22Rv1 (cell line): ENCODE data around the gene CFAP206.

Source experiments
- H3K27ac ChIP-seq: fragments of 450-650 bp; 2 replicates; pipeline ENCODE4 v1.5.1; 2017
- ZFX ChIP-seq: fragments of 450-650 bp; IDR thresholded peaks from 2 replicates; pipeline ENCODE4 v1.6.1; 2017; ENCODE audit warnings: antibody characterized with exemption, borderline replicate concordance
- TF ChIP-seq, protein P1 (sequence below): fragments of 450-650 bp; IDR thresholded peaks from 2 replicates; pipeline ENCODE4 v1.5.1; 2017; ENCODE audit warnings: mild to moderate bottlenecking

CFAP206 gene, protein sequence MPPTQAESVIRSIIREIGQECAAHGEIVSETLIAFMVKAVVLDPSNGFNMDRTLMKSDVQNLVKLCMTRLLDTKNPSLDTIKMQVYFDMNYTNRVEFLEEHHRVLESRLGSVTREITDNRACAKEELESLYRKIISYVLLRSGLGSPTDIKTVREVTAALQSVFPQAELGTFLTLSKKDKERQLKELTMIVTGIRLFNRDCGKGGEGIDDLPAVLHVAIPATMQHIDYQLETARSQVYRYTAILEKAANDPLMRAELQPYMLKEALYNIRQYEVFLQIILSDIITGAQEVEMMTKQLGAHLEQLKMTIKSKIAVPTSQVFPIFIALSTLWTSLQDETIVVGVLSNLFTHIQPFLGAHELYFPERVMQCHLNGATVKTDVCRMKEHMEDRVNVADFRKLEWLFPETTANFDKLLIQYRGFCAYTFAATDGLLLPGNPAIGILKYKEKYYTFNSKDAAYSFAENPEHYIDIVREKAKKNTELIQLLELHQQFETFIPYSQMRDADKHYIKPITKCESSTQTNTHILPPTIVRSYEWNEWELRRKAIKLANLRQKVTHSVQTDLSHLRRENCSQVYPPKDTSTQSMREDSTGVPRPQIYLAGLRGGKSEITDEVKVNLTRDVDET

DNA sequence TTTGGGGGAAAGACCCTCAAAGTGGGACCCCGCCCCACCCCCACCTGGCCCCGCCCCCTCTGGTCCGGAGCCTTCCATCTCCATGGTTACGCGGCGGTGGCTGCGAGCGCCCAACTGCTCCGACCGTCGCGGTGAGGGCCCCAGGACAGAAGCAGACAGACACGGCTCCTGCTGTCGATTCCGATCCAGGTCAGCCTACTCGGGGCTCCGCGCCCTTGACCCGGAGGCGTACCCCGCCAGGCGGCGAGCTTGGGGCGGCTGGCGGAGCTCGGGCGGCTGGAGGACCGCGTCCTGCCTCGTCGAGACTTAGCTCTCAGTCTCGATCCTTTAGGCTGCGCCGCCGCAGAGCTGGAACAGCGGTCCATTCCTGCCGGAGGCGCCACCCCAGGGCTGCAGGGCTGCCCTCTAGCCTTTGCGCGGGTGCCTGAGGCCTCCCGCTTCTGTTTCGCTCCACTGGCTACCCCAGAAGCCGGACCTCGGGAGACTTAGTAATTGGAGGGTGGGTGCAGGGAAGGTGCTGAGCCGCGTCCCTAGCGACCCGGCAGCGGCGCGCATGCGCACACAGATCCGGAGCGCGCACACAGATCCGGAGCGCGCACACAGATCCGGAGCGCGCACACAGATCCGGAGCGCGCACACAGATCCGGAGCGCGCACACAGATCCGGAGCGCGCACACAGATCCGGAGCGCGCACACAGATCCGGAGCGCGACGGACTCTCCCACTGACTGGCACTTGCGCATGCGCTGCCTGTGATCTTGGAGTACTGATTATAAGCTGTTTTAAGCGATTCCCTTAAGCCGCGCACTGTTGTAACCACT lies at the start of gene CFAP206:
CFAP206 (plus strand) TSS at position 72 of the 820 bp plus-strand sequence. CDS start 1,868 bp downstream, outside the sequence.
- TF ChIP-seq, protein P1, sequence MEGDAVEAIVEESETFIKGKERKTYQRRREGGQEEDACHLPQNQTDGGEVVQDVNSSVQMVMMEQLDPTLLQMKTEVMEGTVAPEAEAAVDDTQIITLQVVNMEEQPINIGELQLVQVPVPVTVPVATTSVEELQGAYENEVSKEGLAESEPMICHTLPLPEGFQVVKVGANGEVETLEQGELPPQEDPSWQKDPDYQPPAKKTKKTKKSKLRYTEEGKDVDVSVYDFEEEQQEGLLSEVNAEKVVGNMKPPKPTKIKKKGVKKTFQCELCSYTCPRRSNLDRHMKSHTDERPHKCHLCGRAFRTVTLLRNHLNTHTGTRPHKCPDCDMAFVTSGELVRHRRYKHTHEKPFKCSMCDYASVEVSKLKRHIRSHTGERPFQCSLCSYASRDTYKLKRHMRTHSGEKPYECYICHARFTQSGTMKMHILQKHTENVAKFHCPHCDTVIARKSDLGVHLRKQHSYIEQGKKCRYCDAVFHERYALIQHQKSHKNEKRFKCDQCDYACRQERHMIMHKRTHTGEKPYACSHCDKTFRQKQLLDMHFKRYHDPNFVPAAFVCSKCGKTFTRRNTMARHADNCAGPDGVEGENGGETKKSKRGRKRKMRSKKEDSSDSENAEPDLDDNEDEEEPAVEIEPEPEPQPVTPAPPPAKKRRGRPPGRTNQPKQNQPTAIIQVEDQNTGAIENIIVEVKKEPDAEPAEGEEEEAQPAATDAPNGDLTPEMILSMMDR: no peak
- TF ChIP-seq ZFX: no peak
- peak within 1 kb of the TSS; percentile 67 for H3K27ac ChIP-seq

DNA sequence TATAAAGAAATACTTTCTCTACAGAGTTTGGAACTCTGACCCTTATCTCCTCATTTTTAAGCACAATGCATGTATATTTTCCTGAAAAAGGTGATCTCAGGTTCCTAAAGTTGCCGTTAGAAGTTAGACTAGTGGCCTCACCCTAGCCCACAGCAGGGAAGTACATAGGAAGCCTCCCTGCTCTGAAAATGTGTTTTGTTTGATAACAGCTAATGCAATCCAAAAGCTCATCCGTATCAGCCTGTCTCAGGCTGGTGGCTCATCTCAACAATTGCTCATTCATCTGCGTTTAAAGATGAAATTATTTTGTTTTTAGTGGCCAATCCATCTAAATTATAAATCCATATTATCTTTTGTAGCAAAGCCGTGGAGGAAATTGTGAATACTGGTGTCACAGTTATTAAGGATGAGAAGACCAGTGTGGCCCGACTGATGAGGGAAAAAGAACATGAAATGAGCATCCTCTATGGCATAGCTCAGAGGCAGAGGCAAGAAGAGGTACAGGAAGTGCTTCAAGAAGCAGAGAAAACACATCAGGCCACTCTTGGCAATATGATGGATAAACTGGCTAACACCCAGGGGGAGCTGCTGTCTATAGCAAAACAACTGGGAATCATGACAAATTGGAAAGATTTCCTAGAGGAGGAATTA lies 43.0 kb upstream of the CFAP206 start:
- TF ChIP-seq, protein P1: no peak
- no peak for TF ChIP-seq ZFX
- H3K27ac ChIP-seq: no peak overlapping the region

DNA sequence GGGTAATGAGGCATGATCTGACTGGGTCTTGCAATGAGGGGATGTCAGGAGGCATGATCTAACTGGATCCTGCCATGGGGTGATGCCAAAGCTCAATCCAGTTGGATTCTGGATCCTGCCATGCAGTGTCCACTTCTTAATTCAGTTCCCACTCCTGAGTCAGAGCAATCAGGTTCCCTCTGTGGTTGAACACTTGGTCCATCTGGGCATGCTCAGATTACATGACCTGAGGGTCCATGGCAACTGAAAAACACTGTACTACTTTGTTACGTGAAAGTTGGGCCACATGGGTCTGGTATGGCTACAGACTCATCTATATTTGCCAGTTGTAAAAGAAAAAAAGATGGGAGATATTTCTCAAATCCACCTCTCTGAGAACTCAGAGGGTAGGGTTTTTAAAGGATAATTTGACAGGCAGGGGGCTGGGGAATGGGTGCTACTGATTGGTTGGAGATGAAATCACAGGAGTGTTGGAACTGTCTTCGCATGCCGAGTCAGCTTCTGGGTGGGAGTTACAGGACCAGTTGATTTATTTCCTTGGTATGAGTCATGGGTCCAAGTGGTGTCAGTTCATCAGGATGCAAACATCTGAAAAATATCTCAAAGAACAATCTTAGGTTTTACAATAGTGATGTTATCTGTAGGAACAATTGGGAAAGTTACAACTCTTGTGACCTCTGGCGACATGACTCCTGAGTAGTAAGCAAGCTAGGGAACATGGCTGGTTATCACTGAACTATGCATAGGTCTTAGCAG lies 41.5 kb upstream of the CFAP206 start:
- no peak for TF ChIP-seq ZFX
- TF ChIP-seq, protein P1: no peak
- no peak overlapping the region for H3K27ac ChIP-seq

DNA sequence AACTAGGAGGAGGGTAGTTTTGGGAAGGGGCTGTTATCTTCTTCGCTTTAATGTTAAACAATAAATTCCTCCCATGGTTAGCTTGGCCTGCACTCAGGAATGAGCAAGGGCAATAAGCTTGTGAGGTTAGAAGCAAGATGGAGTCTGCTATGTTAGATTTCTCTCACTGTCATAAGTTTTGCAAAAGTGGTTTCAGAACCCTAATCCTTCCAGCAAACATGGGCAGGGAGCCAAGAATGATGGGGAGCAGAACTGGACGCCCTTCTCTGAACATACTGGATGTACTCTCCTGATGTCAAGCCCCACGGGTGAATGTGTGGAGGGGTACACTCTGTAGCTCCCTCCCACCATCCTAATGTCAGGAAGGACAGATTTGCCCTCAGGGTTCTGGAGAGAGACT lies 40.9 kb upstream of the CFAP206 start:
- TF ChIP-seq, protein P1: no peak
- TF ChIP-seq ZFX: no peak
- H3K27ac ChIP-seq: no peak overlapping the region

DNA sequence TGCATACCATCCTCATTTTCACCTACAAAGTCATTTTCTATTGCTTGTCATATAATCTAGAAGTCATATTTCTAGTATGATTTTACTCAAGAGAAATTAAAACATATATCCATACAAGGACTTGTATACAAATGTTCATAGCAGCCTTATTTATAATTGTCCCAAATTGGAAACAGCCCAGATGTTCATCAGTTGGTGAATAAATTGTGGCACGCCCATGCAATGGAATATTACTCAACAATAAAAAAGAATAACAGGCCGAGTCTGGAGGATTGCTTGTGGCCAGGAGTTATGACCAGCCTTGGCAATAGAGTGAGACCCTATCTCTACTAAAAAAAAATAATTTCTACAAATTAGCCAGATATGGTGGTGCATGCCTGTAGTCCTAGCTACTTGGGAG lies 34.4 kb upstream of the CFAP206 start:
- no peak overlapping the region for H3K27ac ChIP-seq
- TF ChIP-seq, protein P1: no peak
- no peak for TF ChIP-seq ZFX

DNA sequence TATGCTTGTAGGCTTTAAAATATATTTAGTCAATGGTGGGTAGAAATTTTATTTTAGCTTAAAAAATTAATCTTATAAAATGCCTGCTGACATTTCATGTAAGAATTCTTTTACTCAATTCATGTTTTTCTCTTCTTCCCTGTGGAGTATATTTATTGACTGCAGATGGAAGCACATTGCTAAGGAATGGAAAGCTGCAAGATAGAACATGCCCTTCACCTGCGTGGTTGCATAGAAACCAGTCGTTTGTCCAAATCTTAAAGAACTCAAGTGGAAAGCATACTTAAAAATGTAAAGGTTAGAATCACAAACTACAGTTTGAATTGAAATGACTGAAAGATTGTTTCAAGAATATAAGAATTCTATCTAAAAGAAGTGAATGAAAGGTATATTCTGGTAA lies 32.5 kb upstream of the CFAP206 start:
- no peak overlapping the region for H3K27ac ChIP-seq
- no peak for TF ChIP-seq ZFX
- TF ChIP-seq, protein P1: no peak
